IMR-90 (cell line): Measurements from ENCODE around the gene EYS. TPM values are rescaled to one million over a fixed set of nuclear protein-coding genes. Genes with fewer than 3 reads are reported as not detected.

Experiments
- ATAC-seq: fragments of 200-7000 bp; cut with Tn5 transposase; 2 replicates; pipeline ENCODE4 v1.9.1; 2020; ENCODE audit warnings: low read depth, mild to moderate bottlenecking, moderate library complexity
- BruUV-seq: library from RNA; stranded (reverse); fragments of 400-500 nt; replicated peaks from 2 replicates; lab custom pipeline; 2021; lab: Mats Ljungman, UMichigan
- CTCF ChIA-PET: fragments of 300-600 bp; formaldehyde crosslinking; extraction: SDS; loops from one replicate; lab custom pipeline; 2021; ENCODE audit warnings: antibody characterized with exemption; lab: Yijun Ruan, JAX
- POLR2A ChIA-PET: fragments of 300-600 bp; sonication (Branson Sonifier 250); formaldehyde crosslinking; loops from one replicate; lab custom pipeline; 2022; ENCODE audit warnings: antibody characterized with exemption; ENCODE audit not compliant: unreplicated experiment; lab: Charles Lee
- DNase-seq: peaks from one replicate; pipeline ENCODE4 v3.0.0; 2013
- H2AFZ ChIP-seq: replicated peaks from 2 replicates; pipeline ENCODE3; 2013; ENCODE audit warnings: low read length, mild to moderate bottlenecking; ENCODE audit not compliant: poor library complexity
- H2AK5ac ChIP-seq: 2 replicates; pipeline ENCODE4 v1.6.1; 2013; ENCODE audit warnings: low read depth, low read length, inconsistent platforms
- H2AK9ac ChIP-seq: replicated peaks from 2 replicates; pipeline ENCODE3; 2013; ENCODE audit warnings: mild to moderate bottlenecking, low read depth, low read length, moderate library complexity; ENCODE audit not compliant: poor library complexity
- H2BK120ac ChIP-seq: 2 replicates; pipeline ENCODE4 v1.6.1; 2013; ENCODE audit warnings: low read depth, low read length, inconsistent platforms
- H2BK15ac ChIP-seq: 3 replicates; pipeline ENCODE4 v1.6.1; 2013; ENCODE audit warnings: low read depth, low read length, inconsistent platforms
- H2BK20ac ChIP-seq: 2 replicates; pipeline ENCODE4 v1.6.1; 2013; ENCODE audit warnings: low read depth, mild to moderate bottlenecking, inconsistent platforms, low read length, moderate library complexity
- H2BK5ac ChIP-seq: 2 replicates; pipeline ENCODE4 v1.6.1; 2013; ENCODE audit warnings: mild to moderate bottlenecking, low read depth, low read length, inconsistent platforms; ENCODE audit not compliant: poor library complexity, severe bottlenecking
- H3K14ac ChIP-seq: replicated peaks from 2 replicates; pipeline ENCODE4 v1.6.1; 2013; ENCODE audit warnings: low read depth, low read length, inconsistent platforms
- H3K18ac ChIP-seq: 2 replicates; pipeline ENCODE4 v1.6.1; 2013; ENCODE audit warnings: low read depth, low read length, control low read depth
- H3K23ac ChIP-seq: 2 replicates; pipeline ENCODE4 v1.6.1; 2013; ENCODE audit warnings: low read depth, low read length, inconsistent platforms
- H3K27ac ChIP-seq: 2 replicates; pipeline ENCODE4 v1.5.1; 2013; ENCODE audit warnings: mild to moderate bottlenecking, control low read depth, low read length; ENCODE audit not compliant: insufficient read depth
- H3K27me3 ChIP-seq: 2 replicates; pipeline ENCODE4 v1.6.1; 2013; ENCODE audit warnings: low read length; ENCODE audit not compliant: control insufficient read depth, insufficient read depth
- H3K36me3 ChIP-seq: 2 replicates; pipeline ENCODE4 v1.6.1; 2013; ENCODE audit warnings: low read length, mixed read lengths; ENCODE audit not compliant: control insufficient read depth, insufficient read depth
- H3K4ac ChIP-seq: 2 replicates; pipeline ENCODE4 v1.6.1; 2013; ENCODE audit warnings: low read depth, low read length, inconsistent platforms
- H3K4me1 ChIP-seq: 2 replicates; pipeline ENCODE4 v1.6.1; 2013; ENCODE audit warnings: low read length, mixed read lengths; ENCODE audit not compliant: control insufficient read depth, insufficient read depth
- H3K4me2 ChIP-seq: 2 replicates; pipeline ENCODE4 v1.6.1; 2013; ENCODE audit warnings: low read depth, mild to moderate bottlenecking, control low read depth, low read length, moderate library complexity
- H3K4me3 ChIP-seq: 2 replicates; pipeline ENCODE4 v1.5.1; 2013; ENCODE audit warnings: low read depth, mild to moderate bottlenecking, control low read depth, low read length, moderate library complexity; ENCODE audit not compliant: insufficient read depth
- H3K56ac ChIP-seq: 2 replicates; pipeline ENCODE4 v1.6.1; 2013; ENCODE audit warnings: low read length, inconsistent platforms; ENCODE audit not compliant: insufficient read depth; ENCODE audit errors: extremely low read depth
- H3K79me1 ChIP-seq, 2 experiments: 2 replicates each; pipeline ENCODE4 v1.6.1; 2013; ENCODE audit warnings: low read length in 2 of 2, inconsistent platforms in 1 of 2, low read depth in 1 of 2
- H3K9ac ChIP-seq: 2 replicates; pipeline ENCODE4 v1.6.1; 2013; ENCODE audit warnings: low read depth, low read length, control low read depth
- H3K9me1 ChIP-seq: 2 replicates; pipeline ENCODE4 v1.6.1; 2013; ENCODE audit warnings: low read length, inconsistent platforms; ENCODE audit not compliant: insufficient read depth
- H3K9me3 ChIP-seq: 2 replicates; pipeline ENCODE4 v1.6.1; 2013; ENCODE audit warnings: low read length; ENCODE audit not compliant: control insufficient read depth, insufficient read depth
- H4K20me1 ChIP-seq: 2 replicates; pipeline ENCODE4 v1.6.1; 2013; ENCODE audit warnings: low read length, inconsistent platforms; ENCODE audit not compliant: insufficient read depth
- H4K5ac ChIP-seq: 2 replicates; pipeline ENCODE4 v1.6.1; 2013; ENCODE audit warnings: mild to moderate bottlenecking, low read depth, low read length, control low read depth
- H4K8ac ChIP-seq, 2 experiments: 2 replicates each; pipeline ENCODE4 v1.6.1; 2013; ENCODE audit warnings: low read depth in 2 of 2, low read length in 2 of 2, control low read depth in 1 of 2, inconsistent platforms in 1 of 2
- H4K91ac ChIP-seq: 2 replicates; pipeline ENCODE4 v1.6.1; 2013; ENCODE audit warnings: low read depth, low read length, inconsistent platforms; ENCODE audit not compliant: insufficient read depth
- CTCF ChIP-seq: conservative IDR thresholded peaks from 2 replicates; pipeline ENCODE4 v1.5.1; 2012; ENCODE audit warnings: mild to moderate bottlenecking, low read depth, low read length, improper control_type of control experiment
- FOS ChIP-seq: fragments of 150-350 bp; IDR thresholded peaks from 2 replicates; pipeline ENCODE4 v1.6.1; 2016; ENCODE audit warnings: low read depth, low read length
- MAFK ChIP-seq: IDR thresholded peaks from 2 replicates; pipeline ENCODE4 v1.6.1; 2012; ENCODE audit warnings: low read depth, low read length, improper control_type of control experiment
- MAZ ChIP-seq: IDR thresholded peaks from 2 replicates; pipeline ENCODE4 v1.6.1; 2012; ENCODE audit warnings: low read depth, mild to moderate bottlenecking, low read length, improper control_type of control experiment, moderate library complexity, borderline replicate concordance
- POLR2A ChIP-seq: IDR thresholded peaks from 2 replicates; pipeline ENCODE4 v1.6.1; 2012; ENCODE audit warnings: mild to moderate bottlenecking, low read depth, low read length
- RCOR1 ChIP-seq: IDR thresholded peaks from 2 replicates; pipeline ENCODE4 v1.6.1; 2012; ENCODE audit warnings: mild to moderate bottlenecking, low read length, improper control_type of control experiment; ENCODE audit not compliant: insufficient replicate concordance
- RFX5 ChIP-seq: IDR thresholded peaks from 2 replicates; pipeline ENCODE4 v1.8.0; 2012; ENCODE audit warnings: low read depth, mild to moderate bottlenecking, low read length, moderate library complexity
- WGBS, 2 experiments: methylation state at CpG; one replicate each; pipeline versions ENCODE4 v1.1.5 to v1.1.7; 2013; ENCODE audit warnings: missing lambda C conversion rate in 2 of 2; ENCODE audit not compliant: insufficient read length in 1 of 2; ENCODE audit errors: extremely low coverage in 2 of 2; 5-methylcytosine and 5-hydroxymethylcytosine counted together
- dilution Hi-C: fragments of 300-500 bp; cut with HindIII; formaldehyde crosslinking; loops from one replicate; pipeline ENCODE4 v1.14.3; 2018; ENCODE audit warnings: low sequenced_read_pairs; ENCODE audit not compliant: unreplicated experiment
- in situ Hi-C: fragments of 300-500 bp; cut with MboI; formaldehyde crosslinking; loops from 3 replicates; pipeline ENCODE4 v1.14.3; 2019; ENCODE audit warnings: low sequenced_read_pairs, inconsistent platforms, mixed read lengths
- intact Hi-C: fragments of 100-400 bp; cut with micrococcal nuclease; formaldehyde crosslinking; loops from 2 replicates; pipeline ENCODE4 v1.10.0; 2022
- polyA plus RNA-seq, 3 experiments: library from polyadenylated mRNA; depleted of rRNA; stranded (reverse); fragments of >200 nt; gene quantifications; 2 replicates each; pipeline ENCODE4 v1.2.3, GENCODE V29; 2012; ENCODE audit warnings: low replicate concordance in 1 of 3
- total RNA-seq: library from RNA; depleted of rRNA; stranded (reverse); fragments of >200 nt; gene quantifications from 2 replicates; pipeline ENCODE4 v1.2.3, GENCODE V29; 2012

EYS gene
- total and polyA plus RNA-seq, 2 of the 4 experiments (the other 2 are of a cell fraction) = under 0.01 TPM; not detected in 1

- no peak for ATAC-seq
- Histone ChIP-seq H3K9ac (no peak overlapping the region), H3K36me3 (no peaks in the 10 kb centered on the region), H4K20me1 (peaks cover 34% of the 10 kb centered on the region), H3K14ac (no peak overlapping the region), H4K91ac (no peak overlapping the region), H2AFZ (no peak overlapping the region), H2AK9ac (no peak overlapping the region), H3K56ac (no peak overlapping the region), H2BK15ac (no peak overlapping the region), H2BK5ac (no peak overlapping the region), H3K4me2 (no peak overlapping the region), H4K8ac (no peak overlapping the region), H2BK120ac (no peak overlapping the region), H3K9me1 (peaks cover 2% of the 10 kb centered on the region; the same call in 1 of the 2 replicates), H3K4me3 (no peak overlapping the region), H3K23ac (no peak overlapping the region), H3K18ac (no peak overlapping the region), H4K5ac (no peak overlapping the region), H2BK20ac (no peak overlapping the region), H3K79me1 (peaks cover 19 to 58% of the 10 kb centered on the region in 2 experiments), H3K4me1 (peaks cover 3% of the 10 kb centered on the region; the same call in 1 of the 2 replicates), H3K9me3 (no peaks in the 10 kb centered on the region), H3K27me3 (no peaks in the 10 kb centered on the region), H2AK5ac (no peak overlapping the region), H3K27ac (no peak overlapping the region), H3K4ac (no peak overlapping the region)
- in situ Hi-C loops (no loop called here), intact Hi-C loops (no loop called here), dilution Hi-C loops (no loop called here)
- POLR2A ChIA-PET = no interaction called here
- WGBS, 2 experiments = no CpG with 5 or more reads among the region's 3 CpGs
- CTCF ChIA-PET = no interaction called here
- TF ChIP-seq POLR2A = no peak
- no peak for TF ChIP-seq RCOR1
- TF ChIP-seq CTCF = no peak
- TF ChIP-seq RFX5 = no peak
- TF ChIP-seq MAZ = no peak
- TF ChIP-seq MAFK = no peak
- TF ChIP-seq FOS = no peak
- no peak for DNase-seq
- no TSS peak for BruUV-seq
Observed at GRCh38 chr6:63674635-63675034, 2032.4 kb downstream of the EYS start.
